Ramos (cell line): Measurements from ENCODE around the gene CSNK1A1.

Experiments
- in situ Hi-C: fragments of 300-500 bp; cut with MboI; formaldehyde crosslinking; loops from one replicate; pipeline ENCODE4 v1.14.3; 2022; ENCODE audit warnings: low sequenced_read_pairs; ENCODE audit not compliant: unreplicated experiment

CSNK1A1 gene

DNA sequence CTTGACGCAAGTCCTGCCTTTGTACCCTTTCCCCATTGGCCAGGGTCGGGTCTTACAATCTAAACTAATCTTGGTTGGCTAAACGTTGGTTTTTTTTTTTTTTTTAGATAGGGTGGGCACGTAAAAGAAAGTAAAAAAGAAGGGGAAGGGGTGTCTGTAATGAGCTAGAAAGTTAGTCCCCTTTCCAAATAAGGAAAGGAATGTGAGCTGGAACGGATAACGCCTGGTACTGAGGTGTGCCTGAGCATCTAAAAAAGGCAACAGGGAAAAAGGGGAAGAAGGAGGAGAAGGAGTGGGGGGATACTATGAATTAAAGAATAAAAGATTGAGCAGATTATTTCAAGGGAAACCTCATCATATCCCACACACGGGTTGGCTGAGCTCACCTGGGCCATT lies 105.9 kb downstream of the CSNK1A1 start:
- in situ Hi-C loops = no loop called here

- in situ Hi-C loops = loop anchor here (5.0 kb wide), 1 partner anchor 118 kb away; no protein-coding TSS in a partner anchor
Observed at GRCh38 chr5:149444430-149444829, 106.8 kb downstream of the CSNK1A1 start.

DNA sequence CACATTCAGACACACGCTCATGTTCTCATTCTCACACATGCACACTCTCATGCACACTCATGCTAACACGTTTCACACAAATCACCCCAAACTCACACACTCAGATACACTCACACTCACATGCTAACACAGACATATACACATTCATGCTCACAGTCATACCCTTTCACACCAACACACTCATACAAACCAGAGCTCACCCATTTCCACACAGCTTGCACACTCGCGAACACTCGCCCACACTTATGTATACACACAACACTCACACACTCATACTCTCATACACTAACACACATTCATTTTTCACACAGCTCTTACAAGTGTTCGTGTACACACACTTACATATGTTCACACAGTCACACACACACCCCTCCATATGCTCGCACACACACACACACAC lies 108.0 kb downstream of the CSNK1A1 start:
- in situ Hi-C loops = loop anchor here (5.0 kb wide), 1 partner anchor 119 kb away; no protein-coding TSS in a partner anchor

DNA sequence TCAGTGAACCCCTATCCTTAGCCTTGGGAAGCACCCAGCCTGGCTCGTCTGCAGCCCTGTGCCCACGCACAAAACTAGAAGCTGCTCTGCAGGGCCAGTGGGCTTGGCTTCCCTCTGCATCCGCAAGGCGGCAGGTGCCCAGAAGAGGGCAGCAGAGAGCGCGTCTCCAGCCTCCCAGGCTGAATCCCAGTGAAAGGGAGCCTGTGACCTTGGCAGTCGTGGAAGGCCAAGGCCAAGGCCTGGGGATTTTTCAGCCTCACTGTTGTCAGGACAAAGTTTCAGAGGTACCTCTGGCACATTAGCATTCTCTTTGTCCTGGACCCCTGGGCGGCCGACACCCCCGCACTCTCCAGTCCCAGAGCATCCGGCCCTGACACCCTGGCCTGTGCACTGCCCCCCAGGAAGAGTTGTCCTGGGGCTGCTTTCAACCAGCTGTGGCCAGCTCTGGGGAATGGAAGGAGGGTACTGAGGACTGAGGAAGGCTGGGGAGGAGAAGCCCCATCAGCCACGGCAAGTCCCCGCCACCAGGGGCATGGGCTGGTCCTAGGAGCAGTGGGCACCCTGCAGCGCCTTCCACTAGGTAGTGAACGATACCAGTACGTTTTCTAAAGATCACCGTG lies 108.6 kb downstream of the CSNK1A1 start:
- in situ Hi-C loops = loop anchor here (5.0 kb wide), 1 partner anchor 120 kb away; no protein-coding TSS in a partner anchor
